BLaER1 (cell line): ENCODE measurements around the gene NEK11.
"Not testable (repeated sequence)": the region's sequence is repeated elsewhere in the genome, so short reads cannot be mapped to it uniquely, and the experiment has no call there.

Experiments
- H3K27ac ChIP-seq: shearing (Covaris generic); formaldehyde crosslinking; 2 replicates; pipeline ENCODE4 v1.8.1; 2022
- H3K27me3 ChIP-seq: shearing (Covaris generic); formaldehyde crosslinking; 2 replicates; pipeline ENCODE4 v1.8.1; 2022
- H3K36me3 ChIP-seq: shearing (Covaris generic); formaldehyde crosslinking; 2 replicates; pipeline ENCODE4 v1.8.1; 2022
- H3K4me1 ChIP-seq: shearing (Covaris generic); formaldehyde crosslinking; 2 replicates; pipeline ENCODE4 v1.8.1; 2022
- H3K4me2 ChIP-seq: shearing (Covaris generic); formaldehyde crosslinking; 2 replicates; pipeline ENCODE4 v1.8.1; 2022
- H3K4me3 ChIP-seq: shearing (Covaris generic); formaldehyde crosslinking; 2 replicates; pipeline ENCODE4 v1.8.1; 2022
- H3K9ac ChIP-seq: shearing (Covaris generic); formaldehyde crosslinking; 2 replicates; pipeline ENCODE4 v1.8.1; 2022
- H3K9me3 ChIP-seq: shearing (Covaris generic); formaldehyde crosslinking; 2 replicates; pipeline ENCODE4 v1.8.1; 2022
- H4K20me1 ChIP-seq: shearing (Covaris generic); formaldehyde crosslinking; 2 replicates; pipeline ENCODE4 v1.8.1; 2022
- Cebpa-rat ChIP-seq: shearing (Covaris generic); IDR thresholded peaks from 2 replicates; pipeline ENCODE4 v1.8.1; 2022

The NEK11 gene

DNA sequence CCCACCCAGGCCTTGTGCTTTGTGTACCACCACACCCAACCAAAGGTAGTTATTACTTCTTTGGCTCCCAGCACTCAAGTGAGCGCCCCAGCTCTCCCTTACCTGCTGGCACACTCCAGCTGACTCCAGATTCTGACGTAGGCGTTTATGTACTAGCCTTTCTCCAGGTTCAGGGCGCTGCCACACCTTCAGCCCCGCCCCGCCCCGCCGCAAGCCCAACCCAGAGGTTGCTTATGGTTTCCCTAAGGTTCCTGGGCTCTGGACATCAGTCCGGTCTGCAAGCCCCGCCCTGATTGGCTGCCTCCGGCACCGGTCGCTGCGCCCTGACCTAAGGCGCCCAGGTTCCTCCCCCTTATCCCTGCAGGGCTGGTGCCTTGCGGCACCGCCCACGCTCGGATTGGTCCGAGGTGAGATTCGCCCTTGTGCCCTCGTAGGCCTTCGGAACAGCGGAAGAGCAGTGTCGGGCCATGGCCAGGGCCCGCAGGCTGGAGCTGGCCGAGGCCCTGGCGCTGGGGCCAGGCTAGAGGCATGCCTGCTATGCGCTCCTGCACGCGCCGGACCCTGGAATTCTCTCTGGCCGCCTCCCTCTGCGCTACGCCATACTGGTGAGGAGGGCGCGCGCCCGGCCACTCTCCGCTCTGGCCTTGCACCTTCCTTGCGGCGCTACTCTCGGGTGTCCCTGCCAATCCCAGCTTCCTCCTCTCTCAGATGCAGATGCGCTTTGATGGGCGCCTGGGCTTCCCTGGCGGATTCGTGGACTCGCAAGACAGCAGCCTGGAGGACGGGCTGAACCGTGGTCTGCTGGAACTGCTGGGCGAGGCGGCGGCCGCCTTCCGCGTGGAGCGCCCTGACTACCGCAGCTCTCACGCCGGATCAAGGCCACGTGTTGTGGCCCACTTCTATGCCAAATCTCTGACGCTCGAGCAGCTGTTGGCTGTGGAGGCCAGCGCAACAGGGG is 335.1 kb downstream of the NEK11 start:
- Histone ChIP-seq H3K36me3 (no peaks in the 10 kb centered on the region), H3K4me2 (no peak overlapping the region), H4K20me1 (no peaks in the 10 kb centered on the region), H3K27me3 (no peaks in the 10 kb centered on the region), H3K4me1 (no peaks in the 10 kb centered on the region), H3K9ac (no peak overlapping the region), H3K4me3 (no peak overlapping the region), H3K27ac (no peak overlapping the region), H3K9me3 (peaks cover 15% of the 10 kb centered on the region)
- TF ChIP-seq Cebpa-rat, result no peak

DNA sequence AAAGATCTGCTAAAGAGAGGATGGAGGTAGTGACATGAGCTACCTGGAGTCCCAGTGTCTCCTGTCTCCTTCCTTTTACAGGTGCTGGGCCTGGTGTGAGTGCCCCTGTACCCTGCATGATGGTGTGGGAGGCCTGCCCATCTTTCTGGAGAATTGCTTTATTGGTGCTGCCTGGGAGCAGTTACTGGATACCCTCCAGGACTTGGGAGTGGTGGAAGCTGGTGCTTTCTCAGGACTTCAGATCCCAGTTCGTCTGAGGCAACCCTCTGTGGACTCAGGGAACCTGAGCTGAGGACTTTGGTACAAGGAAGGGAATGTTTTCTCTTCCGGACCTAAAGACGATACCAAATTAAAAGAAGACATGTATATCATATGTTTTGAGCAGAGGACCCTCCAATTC is 336.6 kb downstream of the NEK11 start:
- TF ChIP-seq Cebpa-rat, result no peak
- Histone ChIP-seq H3K9me3 (peaks cover 15% of the 10 kb centered on the region), H3K4me2 (no peak overlapping the region)

DNA sequence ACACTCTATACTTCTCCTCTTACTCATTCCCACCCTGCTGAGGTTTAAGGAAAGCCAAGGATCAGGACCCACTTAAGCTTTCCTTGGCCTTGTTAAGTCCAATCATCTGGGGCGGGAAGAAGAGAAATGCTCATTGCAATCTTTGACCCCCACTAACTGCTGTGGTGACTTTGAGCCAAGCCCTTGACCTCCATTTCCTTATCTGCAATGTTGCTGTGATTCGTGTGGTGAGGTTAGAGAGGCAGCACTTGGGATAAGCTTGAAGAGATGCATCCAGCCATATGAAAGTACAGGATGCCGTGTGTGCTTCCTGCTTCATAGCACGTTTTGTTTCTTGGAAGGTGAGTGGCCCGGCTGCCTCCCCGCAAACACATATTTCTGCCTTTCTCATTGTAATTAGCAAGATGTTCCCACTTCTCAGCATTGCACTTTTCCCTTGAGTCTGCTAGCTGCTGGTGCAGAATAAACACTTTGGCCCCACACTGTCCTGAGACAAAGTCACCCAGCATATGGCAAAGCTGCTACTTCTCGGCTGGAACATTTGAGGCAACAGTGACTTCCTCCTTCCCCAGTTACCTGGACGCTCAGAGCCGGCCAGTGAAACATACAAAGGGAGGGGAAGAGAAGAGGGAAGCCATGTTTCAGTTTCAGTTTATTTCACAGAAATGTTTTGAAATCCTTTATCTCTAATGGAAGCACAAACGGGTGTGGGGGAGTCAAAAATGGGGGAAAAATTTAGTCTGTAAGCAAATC is 344.4 kb downstream of the NEK11 start:
- no peak overlapping the region for H3K4me2 ChIP-seq
- H3K27me3 ChIP-seq, result no peaks in the 10 kb centered on the region
- TF ChIP-seq Cebpa-rat, result no peak
- H3K4me1 ChIP-seq, result no peaks in the 10 kb centered on the region
- H4K20me1 ChIP-seq, result no peaks in the 10 kb centered on the region
- no peaks in the 10 kb centered on the region for H3K9me3 ChIP-seq
- H3K36me3 ChIP-seq, result no peaks in the 10 kb centered on the region
- no peak overlapping the region for H3K27ac ChIP-seq
- no peak overlapping the region for H3K4me3 ChIP-seq
- H3K9ac ChIP-seq, result no peak overlapping the region

More for the DNA sequence above, 336.6 kb downstream of the NEK11 start:
- H3K36me3 ChIP-seq, result no peaks in the 10 kb centered on the region
- no peaks in the 10 kb centered on the region for H3K27me3 ChIP-seq
- H3K27ac ChIP-seq, result no peak overlapping the region
- H3K4me3 ChIP-seq, result no peak overlapping the region
- H3K4me1 ChIP-seq, result no peaks in the 10 kb centered on the region
- no peaks in the 10 kb centered on the region for H4K20me1 ChIP-seq
- no peak overlapping the region for H3K9ac ChIP-seq

GRCh38 chr3:131371688-131372066 is 345.0 kb downstream of the NEK11 start:
- Histone ChIP-seq H3K4me2 (no peak overlapping the region), H3K27ac (no peak overlapping the region), H4K20me1 (no peaks in the 10 kb centered on the region), H3K36me3 (no peaks in the 10 kb centered on the region), H3K27me3 (no peaks in the 10 kb centered on the region), H3K4me3 (no peak overlapping the region), H3K9ac (no peak overlapping the region), H3K4me1 (no peaks in the 10 kb centered on the region), H3K9me3 (no peaks in the 10 kb centered on the region)
- TF ChIP-seq Cebpa-rat, result no peak

GRCh38 chr3:131374741-131375140 is 348.1 kb downstream of the NEK11 start:
- H4K20me1 ChIP-seq, result no peaks in the 10 kb centered on the region
- no peak overlapping the region for H3K27ac ChIP-seq
- no peaks in the 10 kb centered on the region for H3K9me3 ChIP-seq
- no peaks in the 10 kb centered on the region for H3K4me1 ChIP-seq
- no peaks in the 10 kb centered on the region for H3K36me3 ChIP-seq
- no peak overlapping the region for H3K9ac ChIP-seq
- no peak for TF ChIP-seq Cebpa-rat
- no peaks in the 10 kb centered on the region for H3K27me3 ChIP-seq
- no peak overlapping the region for H3K4me3 ChIP-seq
- H3K4me2 ChIP-seq, result no peak overlapping the region

GRCh38 chr3:131380821-131381444 is 354.3 kb downstream of the NEK11 start:
- H3K27me3 ChIP-seq, result peaks cover 32% of the 10 kb centered on the region
- peak overlapping the region; percentile 70 for H3K4me3 ChIP-seq
- peak overlapping the region; percentile 79 for H3K4me2 ChIP-seq
- H4K20me1 ChIP-seq, H3K36me3 ChIP-seq, H3K9ac ChIP-seq, H3K27ac ChIP-seq: not testable (repeated sequence)
- peaks cover 10% of the 10 kb centered on the region for H3K4me1 ChIP-seq
- peaks cover 28% of the 10 kb centered on the region for H3K9me3 ChIP-seq

GRCh38 chr3:131381445-131382291 is 355.0 kb downstream of the NEK11 start, which contains the start of gene NUDT16:
NUDT16 (plus strand) TSS chr3:131381774; CDS start chr3:131381805, 31 bp downstream.
- Histone ChIP-seq H3K36me3 (no peaks in the 10 kb centered on the region), H3K4me3 (peak within 1 kb of the TSS; percentile 70), H4K20me1 (no peaks in the 10 kb centered on the region), H3K27ac (no peak within 1 kb of the TSS), H3K9ac (peak within 1 kb of the TSS; percentile 43; the same call in 1 of the 2 replicates), H3K27me3 (peaks cover 32% of the 10 kb centered on the region), H3K4me2 (peak within 1 kb of the TSS; percentile 79), H3K9me3 (peaks cover 28% of the 10 kb centered on the region), H3K4me1 (peaks cover 18% of the 10 kb centered on the region)
- TF ChIP-seq Cebpa-rat, result no peak

- Histone ChIP-seq H3K27ac (no peak overlapping the region), H3K27me3 (peaks cover 23% of the 10 kb centered on the region), H3K4me1 (peaks cover 27% of the 10 kb centered on the region), H3K9me3 (peaks cover 19% of the 10 kb centered on the region), H3K9ac (no peak overlapping the region), H3K36me3 (no peaks in the 10 kb centered on the region), H4K20me1 (no peaks in the 10 kb centered on the region), H3K4me3 (no peak overlapping the region), H3K4me2 (peak overlapping the region; percentile 62)
- TF ChIP-seq Cebpa-rat, result no peak
These were observed 359.9 kb downstream of the NEK11 start for GRCh38 chr3:131386429-131387165.
